ENCODE data around the gene SRRT.

DNA sequence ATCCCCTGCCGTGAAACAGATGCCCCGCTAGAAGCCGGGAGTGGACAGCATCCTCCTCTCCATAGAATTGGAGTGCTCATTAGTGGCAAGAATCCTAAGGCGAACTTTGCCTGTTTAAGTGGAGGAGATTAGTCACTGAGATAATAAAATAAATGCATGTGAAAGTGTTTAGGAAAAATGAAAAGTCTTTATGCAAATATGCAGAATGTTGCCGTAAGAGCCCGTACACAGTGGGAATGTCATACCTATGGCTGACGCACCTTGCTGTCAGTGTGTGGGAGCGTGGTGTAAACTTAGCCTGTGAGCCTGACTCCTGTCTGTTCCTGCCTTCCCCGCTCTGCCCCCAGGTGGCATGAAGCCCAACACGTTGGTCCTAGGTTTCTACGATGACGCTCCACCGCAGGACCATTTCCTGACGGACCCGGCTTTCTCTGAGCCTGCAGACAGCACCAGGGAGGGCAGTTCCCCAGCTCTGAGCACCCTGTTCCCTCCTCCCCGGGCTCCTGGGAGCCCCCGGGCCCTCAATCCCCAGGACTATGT is 9.5 kb upstream of the SRRT start:
- no peak for TF ChIP-seq CTCF (IDR thresholded peaks at IDR 0.05; ENCODE audit: low read depth, low read length)
- TF ChIP-seq EZH2phosphoT487 (IDR thresholded peaks at IDR 0.05; ENCODE audit: low read depth), result no peak

Measured in OCI-LY3 (cell line).